Prostate gland (tissue), 2 donors: Measurements from ENCODE around the gene DYNLT1. TPM values are rescaled to one million over a fixed set of nuclear protein-coding genes. Genes with fewer than 3 reads are reported as not detected.

ENCODE experiments used
- DNase-seq: peaks from one replicate; pipeline ENCODE4 v3.0.0-alpha.2; 2019; ENCODE audit warnings: low spot score
- H3K27ac ChIP-seq, 2 donors: fragments of 200-600 bp; sonication (generic); 2 replicates each; pipeline ENCODE4 v1.5.1; 2017 to 2019
- H3K27me3 ChIP-seq: fragments of 200-600 bp; sonication (generic); replicated peaks from 2 replicates; pipeline ENCODE4 v1.5.1; 2019; ENCODE audit not compliant: insufficient read depth
- H3K36me3 ChIP-seq, 2 donors: fragments of 200-600 bp; sonication (generic); 1 replicate in 1 of 2; 2 replicates in 1 of 2; pipeline versions ENCODE4 v1.5.1 to v1.8.1; 2017 to 2019
- H3K4me1 ChIP-seq: fragments of 200-600 bp; sonication (generic); replicated peaks from 2 replicates; pipeline ENCODE4 v1.5.1; 2019
- H3K4me3 ChIP-seq, 2 donors: fragments of 200-600 bp; sonication (generic); 2 replicates each; pipeline ENCODE4 v1.5.1; 2017 to 2019
- H3K9me3 ChIP-seq: fragments of 200-600 bp; sonication (generic); 2 replicates; pipeline ENCODE4 v1.5.1; 2017
- CTCF ChIP-seq, 4 experiments: fragments of 200-600 bp in 2 of 4; fragments of 450-650 bp in 2 of 4; sonication (generic) in 2 of 4; IDR thresholded peaks; 1 replicate in 3 of 4; 2 replicates in 1 of 4; pipeline ENCODE4 v1.5.1; 2016 to 2019; ENCODE audit warnings: antibody characterized with exemption in 4 of 4, mild to moderate bottlenecking in 2 of 4, moderate library complexity in 2 of 4
- POLR2A ChIP-seq: fragments of 450-650 bp; IDR thresholded peaks from one replicate; pipeline ENCODE4 v1.6.1; 2016; ENCODE audit warnings: antibody characterized with exemption, mild to moderate bottlenecking
- POLR2AphosphoS5 ChIP-seq: sonication (generic); formaldehyde crosslinking; IDR thresholded peaks from one replicate; pipeline ENCODE4 v1.6.1; 2017; ENCODE audit warnings: antibody characterized with exemption
- WGBS: methylation state at CpG from one replicate; pipeline ENCODE4 v1.1.5; 2018; 5-methylcytosine and 5-hydroxymethylcytosine counted together
- intact Hi-C: fragments of 100-400 bp; cut with DNase I; formaldehyde crosslinking; loops from one replicate; pipeline ENCODE4 v1.14.2; 2022
- total RNA-seq, 2 donors: library from RNA; depleted of rRNA; stranded (reverse); fragments of >200 nt; gene quantifications; one replicate each; pipeline ENCODE4 v1.1.0, GENCODE V29; 2016

Gene DYNLT1
- total RNA-seq, 2 donors from 2014 or later = 95.9 to 138 TPM

GRCh38 chr6:158603261-158604047, 41.1 kb downstream of the DYNLT1 start:
- DNase-seq = no peak
- peaks cover 0 to 10% of the 10 kb centered on the region in 2 donors for H3K36me3 ChIP-seq
- no peak overlapping the region for H3K27ac ChIP-seq
- no peaks in the 10 kb centered on the region for H3K4me1 ChIP-seq
- TF ChIP-seq POLR2A (no peak), CTCF (IDR thresholded peaks at IDR 0.05) (no peak), POLR2AphosphoS5 (no peak)
- intact Hi-C loops = loop anchor here (10.0 kb wide), 1 partner anchor 89 kb away; no protein-coding TSS in a partner anchor
- WGBS = 74% methylated on average over 15 of the region's 15 CpGs
- H3K9me3 ChIP-seq = no peaks in the 10 kb centered on the region
- H3K4me3 ChIP-seq = no peak overlapping the region
- no peaks in the 10 kb centered on the region for H3K27me3 ChIP-seq

GRCh38 chr6:158599635-158600034, 44.9 kb downstream of the DYNLT1 start:
- no peak for DNase-seq
- Histone ChIP-seq H3K9me3 (no peaks in the 10 kb centered on the region), H3K4me1 (no peaks in the 10 kb centered on the region), H3K27me3 (no peaks in the 10 kb centered on the region), H3K4me3 (no peak overlapping the region), H3K36me3 (peaks cover 0 to 10% of the 10 kb centered on the region in 2 donors), H3K27ac (no peak overlapping the region)
- intact Hi-C loops = loop anchor here (10.0 kb wide), 1 partner anchor 85 kb away; no protein-coding TSS in a partner anchor
- WGBS = 85% methylated on average over 18 of the region's 18 CpGs
- TF ChIP-seq POLR2A = no peak
- no peak for TF ChIP-seq POLR2AphosphoS5
- TF ChIP-seq CTCF (IDR thresholded peaks at IDR 0.05) = no peak

GRCh38 chr6:158597565-158597964, 47.0 kb downstream of the DYNLT1 start:
- TF ChIP-seq CTCF (IDR thresholded peaks at IDR 0.05) (no peak), POLR2AphosphoS5 (no peak), POLR2A (no peak)
- WGBS = 97% methylated on average over 4 of the region's 4 CpGs
- no peak overlapping the region for H3K4me3 ChIP-seq
- H3K27ac ChIP-seq = no peak overlapping the region
- peaks cover 0 to 10% of the 10 kb centered on the region in 2 donors for H3K36me3 ChIP-seq
- no peak for DNase-seq
- H3K27me3 ChIP-seq = no peaks in the 10 kb centered on the region
- no peaks in the 10 kb centered on the region for H3K9me3 ChIP-seq
- intact Hi-C loops = no loop called here
- H3K4me1 ChIP-seq = no peaks in the 10 kb centered on the region

- intact Hi-C loops = no loop called here
- Histone ChIP-seq H3K4me3 (no peak overlapping the region), H3K36me3 (peaks cover 0 to 10% of the 10 kb centered on the region in 2 donors), H3K4me1 (no peaks in the 10 kb centered on the region), H3K27me3 (no peaks in the 10 kb centered on the region), H3K27ac (no peak overlapping the region), H3K9me3 (no peaks in the 10 kb centered on the region)
- DNase-seq = no peak
- 77% methylated on average over 6 of the region's 6 CpGs for WGBS
- TF ChIP-seq CTCF (IDR thresholded peaks at IDR 0.05) (no peak), POLR2AphosphoS5 (no peak), POLR2A (no peak)
These were observed 47.7 kb downstream of the DYNLT1 start for GRCh38 chr6:158596861-158597260.

GRCh38 chr6:158595223-158595622, 49.3 kb downstream of the DYNLT1 start:
- H3K36me3 ChIP-seq = peaks cover 0 to 15% of the 10 kb centered on the region in 2 donors
- no peaks in the 10 kb centered on the region for H3K27me3 ChIP-seq
- WGBS = 89% methylated on average over 5 of the region's 5 CpGs
- H3K4me3 ChIP-seq = no peak overlapping the region
- DNase-seq = no peak
- H3K27ac ChIP-seq = no peak overlapping the region
- H3K9me3 ChIP-seq = no peaks in the 10 kb centered on the region
- intact Hi-C loops = no loop called here
- H3K4me1 ChIP-seq = no peaks in the 10 kb centered on the region
- TF ChIP-seq POLR2AphosphoS5 (no peak), CTCF (IDR thresholded peaks at IDR 0.05) (no peak), POLR2A (no peak)
